ENCODE measurements around the gene FOXRED2.

Gene FOXRED2

GRCh38 chr22:36506637-36507517 is at the start of gene FOXRED2:
FOXRED2 (minus strand) TSS chr22:36507040; CDS start chr22:36506422, 618 bp downstream.
- peak within 1 kb of the TSS; percentile 24 for H3K4me3 ChIP-seq (ENCODE audit: control insufficient read depth, low read depth, low read length)
- TF ChIP-seq, protein P1, sequence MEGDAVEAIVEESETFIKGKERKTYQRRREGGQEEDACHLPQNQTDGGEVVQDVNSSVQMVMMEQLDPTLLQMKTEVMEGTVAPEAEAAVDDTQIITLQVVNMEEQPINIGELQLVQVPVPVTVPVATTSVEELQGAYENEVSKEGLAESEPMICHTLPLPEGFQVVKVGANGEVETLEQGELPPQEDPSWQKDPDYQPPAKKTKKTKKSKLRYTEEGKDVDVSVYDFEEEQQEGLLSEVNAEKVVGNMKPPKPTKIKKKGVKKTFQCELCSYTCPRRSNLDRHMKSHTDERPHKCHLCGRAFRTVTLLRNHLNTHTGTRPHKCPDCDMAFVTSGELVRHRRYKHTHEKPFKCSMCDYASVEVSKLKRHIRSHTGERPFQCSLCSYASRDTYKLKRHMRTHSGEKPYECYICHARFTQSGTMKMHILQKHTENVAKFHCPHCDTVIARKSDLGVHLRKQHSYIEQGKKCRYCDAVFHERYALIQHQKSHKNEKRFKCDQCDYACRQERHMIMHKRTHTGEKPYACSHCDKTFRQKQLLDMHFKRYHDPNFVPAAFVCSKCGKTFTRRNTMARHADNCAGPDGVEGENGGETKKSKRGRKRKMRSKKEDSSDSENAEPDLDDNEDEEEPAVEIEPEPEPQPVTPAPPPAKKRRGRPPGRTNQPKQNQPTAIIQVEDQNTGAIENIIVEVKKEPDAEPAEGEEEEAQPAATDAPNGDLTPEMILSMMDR (IDR thresholded peaks at IDR 0.05; ENCODE audit: control insufficient read depth, insufficient read depth, low read depth, low read length, missing control alignments), result no peak
- DNase-seq (ENCODE audit: low read depth), result no peak

- TF ChIP-seq, protein P1 (IDR thresholded peaks at IDR 0.05; ENCODE audit: control insufficient read depth, insufficient read depth, low read depth, low read length, missing control alignments), result no peak
- DNase-seq (ENCODE audit: low read depth), result no peak
- no peak overlapping the region for H3K4me3 ChIP-seq (ENCODE audit: control insufficient read depth, low read depth, low read length)
These were observed 47.3 kb upstream of the FOXRED2 start for GRCh38 chr22:36554098-36554497.

GRCh38 chr22:36552289-36552688 is 45.4 kb upstream of the FOXRED2 start:
- no peak for DNase-seq (ENCODE audit: low read depth)
- no peak overlapping the region for H3K4me3 ChIP-seq (ENCODE audit: control insufficient read depth, low read depth, low read length)
- TF ChIP-seq, protein P1 (IDR thresholded peaks at IDR 0.05; ENCODE audit: control insufficient read depth, insufficient read depth, low read depth, low read length, missing control alignments), result no peak

DNA sequence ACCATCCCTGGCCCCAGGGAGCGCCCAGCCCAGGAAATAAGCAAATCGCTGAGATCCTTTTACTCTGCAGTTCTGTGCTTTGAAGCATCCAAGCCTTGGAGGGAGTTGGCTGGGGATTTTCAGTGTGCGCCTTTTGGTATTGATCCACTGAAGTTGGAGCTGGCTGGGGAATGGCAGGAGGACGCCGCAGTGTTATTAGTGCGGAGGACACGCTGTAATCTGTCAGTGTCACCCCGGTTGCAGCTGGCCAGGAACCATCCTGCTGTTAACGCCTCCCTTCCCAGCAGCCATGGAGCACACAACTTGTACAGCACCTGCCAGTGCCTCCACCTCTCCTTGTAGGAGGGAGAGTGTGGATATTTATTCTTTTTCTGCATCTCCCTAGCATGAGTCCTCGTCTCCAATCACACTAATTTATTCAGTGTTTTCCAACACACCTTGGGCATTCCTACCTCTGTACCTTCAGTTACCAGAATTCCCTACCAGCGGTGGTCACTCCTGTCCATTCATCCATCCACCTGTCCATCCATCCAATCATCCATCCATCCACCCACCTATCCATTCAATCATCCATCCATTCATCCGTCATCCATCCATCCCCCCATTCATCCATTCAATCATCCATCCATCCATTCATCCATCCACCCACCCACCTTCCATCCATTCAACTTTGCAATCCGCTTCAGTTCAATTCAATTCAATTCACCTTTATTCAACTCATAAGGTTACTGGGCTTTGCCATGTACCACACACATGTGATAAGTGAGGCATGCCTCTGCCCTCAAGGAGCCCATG is 44.1 kb upstream of the FOXRED2 start:
- TF ChIP-seq, protein P1 (IDR thresholded peaks at IDR 0.05; ENCODE audit: control insufficient read depth, insufficient read depth, low read depth, low read length, missing control alignments), result no peak
- DNase-seq (ENCODE audit: low read depth), result no peak
- no peak overlapping the region for H3K4me3 ChIP-seq (ENCODE audit: control insufficient read depth, low read depth, low read length)

DNA sequence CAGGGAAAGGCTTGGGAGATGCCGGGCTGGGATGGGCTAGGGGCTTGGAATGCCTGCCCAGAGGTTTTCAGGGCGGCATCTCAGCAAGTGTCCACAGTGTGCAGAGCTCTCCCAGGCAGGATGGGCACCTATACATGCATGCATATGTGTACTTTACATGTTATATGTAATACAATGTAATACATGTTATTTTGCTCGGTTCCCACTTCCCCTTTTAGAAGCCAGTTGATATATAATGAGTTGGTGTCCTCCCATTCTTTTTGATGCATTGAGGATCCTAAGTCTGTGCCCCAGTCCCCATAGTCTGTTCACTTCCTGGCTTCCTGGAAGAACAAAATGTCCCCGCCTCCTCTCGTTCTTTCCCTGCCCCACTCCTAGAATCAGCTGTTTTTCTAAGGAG is 42.2 kb upstream of the FOXRED2 start:
- DNase-seq (ENCODE audit: low read depth), result no peak
- TF ChIP-seq, protein P1 (IDR thresholded peaks at IDR 0.05; ENCODE audit: control insufficient read depth, insufficient read depth, low read depth, low read length, missing control alignments), result no peak
- H3K4me3 ChIP-seq (ENCODE audit: control insufficient read depth, low read depth, low read length), result no peak overlapping the region

DNA sequence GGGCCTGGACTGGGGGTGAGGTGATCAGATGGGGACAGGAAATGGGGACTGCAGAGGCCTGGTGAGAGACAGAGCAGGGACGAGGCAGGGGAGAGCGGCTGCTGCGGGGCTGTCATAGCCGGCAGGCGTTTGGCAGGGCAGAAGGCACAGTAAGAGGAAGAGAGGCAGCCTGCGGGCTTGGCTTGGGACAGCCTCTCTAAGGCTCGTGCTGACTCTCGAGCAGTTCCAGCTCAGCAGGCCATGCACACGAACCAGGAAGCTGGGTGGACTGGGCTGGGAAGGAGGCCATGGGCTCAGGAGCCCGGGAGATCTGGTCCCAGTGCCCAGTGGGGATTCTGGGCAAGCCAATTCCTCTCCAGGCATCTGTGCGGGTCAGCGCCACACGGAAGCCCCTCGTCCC is 41.8 kb upstream of the FOXRED2 start:
- no peak overlapping the region for H3K4me3 ChIP-seq (ENCODE audit: control insufficient read depth, low read depth, low read length)
- no peak for DNase-seq (ENCODE audit: low read depth)
- TF ChIP-seq, protein P1 (IDR thresholded peaks at IDR 0.05; ENCODE audit: control insufficient read depth, insufficient read depth, low read depth, low read length, missing control alignments), result no peak

Data from AG09309 (cell line).